Stimulated activated CD4-positive, alpha-beta T cell treated with anti-CD3 and anti-CD28 coated beads, Interleukin-4, amount 100 ng/mL, for 1 hour (primary cell): ENCODE measurements around the gene AQP6.

ENCODE experiments used
- DNase-seq: peaks from one replicate; pipeline ENCODE4 v3.0.0-alpha.2; 2020

Gene AQP6

DNA sequence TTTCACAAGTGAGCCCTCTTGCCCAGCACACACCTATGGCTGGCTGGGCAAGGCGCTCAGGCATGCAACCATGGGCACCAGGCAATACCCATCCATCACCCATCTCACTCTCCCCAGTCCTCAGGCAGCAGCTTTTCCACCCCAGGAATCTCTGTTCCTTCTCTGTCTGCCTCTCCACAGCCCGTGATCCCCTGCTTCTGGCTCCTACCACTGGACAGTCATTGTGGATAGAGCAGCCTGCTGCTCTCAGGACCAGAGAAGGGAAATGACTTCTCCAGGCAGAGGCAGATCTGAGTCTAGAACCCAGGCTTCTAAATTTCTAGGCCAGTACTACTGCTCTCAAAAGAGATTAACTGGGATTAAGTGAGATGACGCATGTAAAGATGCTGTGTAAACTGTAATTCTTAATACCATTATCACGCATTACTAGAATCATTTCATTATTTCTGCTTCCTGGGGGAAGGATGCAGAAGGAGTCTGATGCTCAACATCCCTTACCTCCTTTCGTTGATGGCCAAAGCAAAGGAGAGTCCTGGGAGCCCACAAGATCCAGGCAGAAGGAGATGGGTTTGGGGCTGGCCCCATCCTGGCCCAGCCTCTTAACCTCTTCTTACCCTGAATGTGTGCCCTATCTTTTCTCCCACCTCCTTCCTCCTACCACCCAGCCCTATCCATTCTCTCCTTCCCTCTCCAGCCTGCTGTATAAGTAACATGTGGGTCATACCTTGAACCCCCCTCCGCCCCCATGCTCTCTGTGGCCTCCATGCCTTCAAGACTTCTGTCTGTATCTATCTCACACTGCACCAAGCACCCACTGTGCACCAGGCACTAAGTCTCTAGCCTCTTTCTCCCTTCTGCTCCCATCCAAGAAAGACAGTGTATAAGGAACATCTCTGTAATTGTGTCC is 15.8 kb upstream of the AQP6 start:
- DNase-seq = no peak

DNA sequence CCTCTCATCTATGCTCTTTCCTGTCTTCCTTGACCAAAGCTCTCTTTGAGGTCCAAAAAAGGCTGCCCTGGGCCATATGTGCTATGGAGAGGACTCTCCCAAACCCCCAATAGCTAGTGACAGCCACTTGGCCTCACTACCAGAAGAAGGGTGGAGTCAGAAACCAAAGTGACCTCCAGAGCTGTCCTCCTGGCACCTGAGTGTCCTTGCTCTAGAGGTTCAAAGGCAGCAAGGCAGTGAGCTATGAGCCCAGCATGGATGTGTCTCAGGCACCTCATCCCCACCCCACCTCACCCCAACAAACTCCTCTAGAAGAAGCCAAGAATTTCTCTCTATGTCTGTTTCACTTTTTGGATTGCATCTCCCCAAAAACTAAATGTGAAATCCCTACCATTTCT is 15.2 kb upstream of the AQP6 start:
- DNase-seq = no peak

DNA sequence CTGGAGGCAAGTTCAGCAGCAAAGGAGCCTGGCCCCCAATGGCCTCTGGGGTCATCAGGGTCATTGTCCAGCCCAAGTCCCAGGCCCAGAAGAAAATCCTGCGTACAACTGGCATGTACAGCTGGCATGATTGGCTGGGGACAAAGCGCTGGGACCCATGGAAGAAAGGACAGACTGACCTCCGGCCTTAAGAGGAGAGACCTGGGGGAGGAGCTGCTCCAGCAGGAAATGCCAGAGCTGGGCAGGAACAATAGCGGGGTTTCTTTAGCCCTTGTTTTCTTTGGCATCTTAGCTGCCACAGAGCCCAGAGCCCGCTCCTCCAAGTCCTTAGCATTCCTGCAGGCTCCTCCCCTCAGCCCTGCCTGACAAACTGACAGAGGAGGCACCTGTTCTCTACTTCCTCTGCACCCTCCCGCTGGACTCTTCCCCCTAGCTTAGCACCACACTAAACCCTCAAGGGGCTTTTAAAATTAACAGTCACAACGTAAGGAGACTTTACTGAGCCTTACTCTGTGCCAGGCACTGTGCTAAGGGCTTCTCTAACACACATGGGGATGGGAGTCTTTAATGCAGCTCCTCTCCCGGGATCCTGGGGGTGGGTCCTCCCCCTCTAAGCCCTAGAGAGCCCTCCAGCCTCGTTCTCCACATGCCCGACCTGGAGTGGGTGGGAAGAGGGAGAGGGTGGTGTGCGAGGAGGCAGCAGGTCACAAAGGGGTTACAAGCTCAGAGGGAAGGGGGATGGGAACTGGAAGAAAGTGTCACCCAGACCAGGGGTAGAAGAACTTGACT is 12.9 kb upstream of the AQP6 start:
- no peak for DNase-seq

DNA sequence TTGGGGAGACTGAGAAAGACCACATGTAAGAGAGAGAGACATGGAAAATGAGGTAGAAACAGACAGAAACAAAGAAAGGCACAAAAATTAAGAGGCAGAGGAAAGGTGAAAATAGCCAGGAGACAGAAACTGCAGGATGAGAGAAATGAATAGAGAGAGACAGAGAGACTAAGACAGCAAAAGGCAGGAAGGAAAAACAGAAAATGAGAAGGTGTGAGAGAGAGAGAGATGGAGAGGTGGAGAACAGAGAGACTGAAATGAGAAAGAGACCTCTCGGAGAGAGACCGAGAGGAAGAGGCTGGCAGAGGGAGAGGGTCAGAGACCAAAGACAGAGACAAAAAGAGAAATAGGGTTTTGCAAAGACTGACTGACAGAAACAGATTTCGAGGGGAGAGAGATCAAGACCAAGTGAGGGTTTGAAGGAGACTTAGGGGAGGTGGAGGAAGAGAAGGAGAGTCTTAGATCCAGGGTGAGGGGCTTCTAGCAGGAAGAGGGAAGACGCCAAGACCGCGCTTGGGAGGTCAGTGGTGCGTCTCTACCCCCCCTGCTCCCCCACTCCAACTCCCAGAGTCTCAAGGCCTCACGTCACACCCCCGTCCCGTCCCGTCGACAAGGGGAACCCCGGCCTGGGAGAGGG is 12.2 kb upstream of the AQP6 start:
- no peak for DNase-seq

DNA sequence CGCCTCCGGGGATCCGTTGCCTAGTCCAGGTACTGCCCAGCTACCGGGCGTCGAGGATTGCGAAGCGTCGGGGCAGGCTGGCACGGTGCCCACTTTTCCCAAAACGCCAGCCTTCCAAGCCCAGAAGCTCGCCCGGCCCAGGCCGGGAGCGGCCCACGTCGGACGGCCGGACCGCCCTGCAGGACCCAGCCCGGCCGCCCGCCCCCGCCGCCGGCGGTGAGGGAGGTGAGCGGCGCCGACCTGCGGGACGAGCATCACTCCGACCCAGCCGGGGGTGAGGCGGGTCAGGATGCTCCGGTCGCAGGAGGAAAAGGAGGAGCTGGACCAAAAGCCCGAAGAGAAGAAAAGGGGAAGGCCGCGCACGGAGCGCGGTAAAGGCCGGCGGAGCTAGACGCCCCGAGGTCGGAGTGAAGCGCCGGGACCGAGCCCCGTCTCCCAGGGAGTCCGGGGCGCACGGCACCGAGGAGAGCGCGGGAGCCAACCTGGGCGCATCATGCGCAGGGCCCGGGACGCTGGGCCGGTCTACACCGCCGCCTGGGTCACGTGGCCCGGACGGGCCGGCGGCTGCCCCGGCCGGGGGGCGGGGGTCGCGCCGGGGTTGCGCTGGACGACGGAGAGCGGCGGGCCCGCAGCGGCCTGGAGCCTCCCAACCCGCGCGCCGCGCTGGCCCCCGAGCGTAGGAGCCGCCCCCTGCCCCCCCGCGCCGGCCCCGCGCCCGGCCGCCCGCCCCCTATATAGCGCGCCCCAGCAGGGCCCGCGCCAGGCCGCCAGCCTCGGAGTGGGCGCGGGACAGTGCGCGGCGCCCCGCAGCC is 11.4 kb upstream of the AQP6 start, which contains the start of gene AQP5:
TSS of gene AQP5 (plus strand) at position 762 of the 812 bp plus-strand sequence. CDS start 146 bp downstream, outside the sequence.
- no peak for DNase-seq

DNA sequence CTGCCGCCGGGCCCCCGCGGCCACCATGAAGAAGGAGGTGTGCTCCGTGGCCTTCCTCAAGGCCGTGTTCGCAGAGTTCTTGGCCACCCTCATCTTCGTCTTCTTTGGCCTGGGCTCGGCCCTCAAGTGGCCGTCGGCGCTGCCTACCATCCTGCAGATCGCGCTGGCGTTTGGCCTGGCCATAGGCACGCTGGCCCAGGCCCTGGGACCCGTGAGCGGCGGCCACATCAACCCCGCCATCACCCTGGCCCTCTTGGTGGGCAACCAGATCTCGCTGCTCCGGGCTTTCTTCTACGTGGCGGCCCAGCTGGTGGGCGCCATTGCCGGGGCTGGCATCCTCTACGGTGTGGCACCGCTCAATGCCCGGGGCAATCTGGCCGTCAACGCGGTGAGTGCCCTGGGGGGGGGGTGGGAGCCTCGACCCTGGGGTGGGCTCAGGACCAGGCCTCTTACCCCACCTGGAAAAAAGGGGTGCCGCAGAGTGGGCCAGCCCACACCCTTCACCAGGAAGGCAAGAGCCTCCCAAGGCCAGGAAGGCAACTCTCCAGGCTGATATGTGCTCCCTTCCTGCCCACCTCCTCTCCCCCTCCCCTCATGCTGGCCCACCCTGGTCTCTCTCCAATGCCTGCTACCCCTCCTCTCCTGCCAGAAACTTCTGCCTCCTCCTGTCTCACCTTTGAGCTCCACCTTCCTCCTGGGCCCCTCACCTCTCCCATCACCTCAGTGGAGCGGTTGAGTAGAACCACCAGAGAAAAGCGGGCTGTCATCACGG is 10.6 kb upstream of the AQP6 start:
- DNase-seq = no peak

DNA sequence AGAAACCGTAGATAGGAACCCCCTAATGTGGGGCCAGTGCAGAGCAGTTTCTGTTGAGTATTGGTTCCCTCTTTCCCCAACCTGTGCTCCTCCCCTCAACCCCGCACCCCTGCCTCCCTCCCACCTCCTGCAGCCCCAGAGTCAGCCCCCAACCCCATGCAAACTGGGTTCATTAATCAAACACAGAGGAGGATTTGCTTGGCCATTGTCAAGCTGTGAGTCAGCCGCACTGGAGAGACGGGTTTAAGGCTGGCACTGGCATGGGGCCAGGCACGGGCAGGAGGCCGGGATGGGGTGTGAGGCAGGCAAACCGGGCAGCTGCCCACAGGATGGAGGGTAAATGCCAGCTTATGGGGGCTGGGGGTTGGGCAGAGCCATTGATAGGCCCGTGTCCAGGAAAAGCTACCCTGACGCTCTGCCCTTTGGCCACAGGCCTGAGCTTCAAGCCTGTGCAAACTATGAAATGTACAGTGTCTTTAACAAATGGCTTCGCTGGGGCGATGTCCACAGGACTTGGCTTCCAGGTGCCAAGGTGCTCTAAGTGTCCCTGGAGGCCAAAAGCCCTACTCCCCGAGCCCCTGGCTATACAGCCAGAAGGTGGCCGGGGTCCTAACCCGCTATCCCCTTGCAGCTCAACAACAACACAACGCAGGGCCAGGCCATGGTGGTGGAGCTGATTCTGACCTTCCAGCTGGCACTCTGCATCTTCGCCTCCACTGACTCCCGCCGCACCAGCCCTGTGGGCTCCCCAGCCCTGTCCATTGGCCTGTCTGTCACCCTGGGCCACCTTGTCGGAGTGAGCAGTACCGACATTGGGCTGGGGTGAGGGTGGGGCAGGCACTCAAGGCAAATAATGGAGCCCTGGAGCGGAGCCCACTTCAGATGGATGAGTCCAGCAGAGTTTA is 9.6 kb upstream of the AQP6 start:
- no peak for DNase-seq

DNA sequence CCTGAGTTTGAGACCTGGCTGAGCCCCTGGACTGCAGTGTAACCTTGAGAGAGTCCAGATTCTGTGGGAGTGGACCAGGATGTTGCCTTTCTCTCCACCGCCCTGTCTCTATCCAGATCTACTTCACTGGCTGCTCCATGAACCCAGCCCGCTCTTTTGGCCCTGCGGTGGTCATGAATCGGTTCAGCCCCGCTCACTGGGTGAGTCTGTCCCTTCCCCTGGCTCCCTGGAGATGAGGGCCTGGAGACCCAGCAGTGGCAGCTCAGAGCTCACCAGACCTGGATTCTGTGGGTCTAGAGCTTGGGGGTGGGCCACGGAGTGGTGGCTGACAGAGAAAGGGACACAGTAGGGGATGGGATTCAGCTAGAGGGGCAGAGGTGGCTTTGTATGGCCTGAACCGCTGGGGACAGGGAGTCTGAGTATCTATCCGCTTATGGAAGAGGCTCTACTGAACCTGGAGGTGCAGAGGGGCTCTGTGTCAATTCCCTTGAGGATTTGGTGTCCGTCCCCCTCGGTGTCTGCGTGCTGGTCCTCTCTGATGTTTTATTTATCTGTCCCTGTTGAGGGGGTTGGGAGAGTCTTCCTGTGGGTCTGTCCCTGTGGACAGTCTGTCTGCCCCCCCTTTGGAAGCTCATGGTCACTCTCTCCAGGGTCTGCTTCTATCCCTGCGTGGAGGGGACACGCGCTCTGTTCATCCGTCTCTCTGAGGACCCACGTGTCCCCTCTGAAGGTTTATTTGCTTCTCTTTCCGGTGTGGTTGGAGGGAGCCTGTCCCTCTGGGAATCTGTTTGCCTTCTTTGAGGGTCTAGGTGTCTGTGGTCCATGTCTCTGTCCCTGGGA is 8.6 kb upstream of the AQP6 start:
- no peak for DNase-seq

DNA sequence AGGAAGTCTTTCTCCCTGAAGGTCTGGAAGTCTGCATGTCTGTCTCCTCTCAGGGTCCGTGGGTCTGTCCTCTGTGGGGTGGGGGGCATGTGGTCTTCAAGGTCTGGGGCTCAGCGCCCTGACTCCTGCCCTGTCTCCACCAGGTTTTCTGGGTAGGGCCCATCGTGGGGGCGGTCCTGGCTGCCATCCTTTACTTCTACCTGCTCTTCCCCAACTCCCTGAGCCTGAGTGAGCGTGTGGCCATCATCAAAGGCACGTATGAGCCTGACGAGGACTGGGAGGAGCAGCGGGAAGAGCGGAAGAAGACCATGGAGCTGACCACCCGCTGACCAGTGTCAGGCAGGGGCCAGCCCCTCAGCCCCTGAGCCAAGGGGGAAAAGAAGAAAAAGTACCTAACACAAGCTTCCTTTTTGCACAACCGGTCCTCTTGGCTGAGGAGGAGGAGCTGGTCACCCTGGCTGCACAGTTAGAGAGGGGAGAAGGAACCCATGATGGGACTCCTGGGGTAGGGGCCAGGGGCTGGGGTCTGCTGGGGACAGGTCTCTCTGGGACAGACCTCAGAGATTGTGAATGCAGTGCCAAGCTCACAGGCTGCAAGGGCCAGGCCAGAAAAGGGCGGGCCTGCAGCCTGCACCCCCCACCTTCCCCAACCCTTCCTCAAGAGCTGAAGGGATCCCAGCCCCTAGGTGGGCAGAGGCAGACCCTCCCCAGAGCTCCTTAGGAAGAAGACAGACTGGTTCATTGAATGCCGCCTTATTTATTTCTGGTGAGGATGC is 7.7 kb upstream of the AQP6 start:
- DNase-seq = no peak

DNA sequence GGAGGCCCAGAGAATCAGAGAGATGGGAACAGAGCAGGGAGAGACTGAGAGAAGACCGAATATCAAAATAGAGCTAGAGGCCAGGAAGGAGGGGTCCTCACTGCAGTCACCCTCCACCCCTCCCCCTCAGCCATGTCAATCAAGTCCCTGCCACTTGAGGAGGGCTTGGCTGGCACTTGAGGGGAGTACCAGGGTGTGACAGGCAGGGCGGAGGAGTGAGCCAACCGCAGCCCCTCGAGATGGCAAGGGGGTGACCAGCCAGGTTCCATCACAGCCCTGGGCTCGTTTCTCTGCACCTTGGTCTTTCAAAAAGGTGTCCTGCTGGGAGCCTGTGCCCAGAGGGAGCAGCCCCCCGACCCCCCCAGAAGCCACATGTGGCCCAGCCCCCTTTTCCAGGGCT is 6.9 kb upstream of the AQP6 start:
- no peak for DNase-seq

DNA sequence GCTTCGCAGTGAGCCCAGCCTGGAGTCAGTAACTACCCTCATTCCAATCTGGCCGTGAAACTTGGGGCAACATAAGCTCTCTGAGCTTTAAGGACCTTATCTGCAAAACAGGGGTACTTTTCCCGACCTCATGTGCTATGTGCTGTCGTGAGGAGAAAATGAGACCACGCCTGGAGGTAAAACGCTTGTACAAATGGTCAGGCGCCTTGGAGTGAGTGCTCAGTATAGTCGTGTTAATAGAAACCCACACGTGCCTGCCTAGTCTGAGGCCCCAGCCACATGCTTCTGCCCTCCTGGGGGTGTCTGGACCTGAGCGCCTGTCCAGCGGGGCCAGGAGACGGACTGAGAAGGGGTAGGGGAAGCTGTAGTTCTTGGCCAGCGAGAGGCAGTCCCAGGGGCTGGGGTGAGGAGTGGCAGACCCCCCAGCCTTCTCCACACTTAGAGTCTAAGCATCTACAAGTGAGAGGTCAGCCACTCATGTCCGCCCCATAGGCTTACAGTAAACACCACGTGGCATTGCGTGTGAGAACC is 6.2 kb upstream of the AQP6 start:
- DNase-seq = no peak

DNA sequence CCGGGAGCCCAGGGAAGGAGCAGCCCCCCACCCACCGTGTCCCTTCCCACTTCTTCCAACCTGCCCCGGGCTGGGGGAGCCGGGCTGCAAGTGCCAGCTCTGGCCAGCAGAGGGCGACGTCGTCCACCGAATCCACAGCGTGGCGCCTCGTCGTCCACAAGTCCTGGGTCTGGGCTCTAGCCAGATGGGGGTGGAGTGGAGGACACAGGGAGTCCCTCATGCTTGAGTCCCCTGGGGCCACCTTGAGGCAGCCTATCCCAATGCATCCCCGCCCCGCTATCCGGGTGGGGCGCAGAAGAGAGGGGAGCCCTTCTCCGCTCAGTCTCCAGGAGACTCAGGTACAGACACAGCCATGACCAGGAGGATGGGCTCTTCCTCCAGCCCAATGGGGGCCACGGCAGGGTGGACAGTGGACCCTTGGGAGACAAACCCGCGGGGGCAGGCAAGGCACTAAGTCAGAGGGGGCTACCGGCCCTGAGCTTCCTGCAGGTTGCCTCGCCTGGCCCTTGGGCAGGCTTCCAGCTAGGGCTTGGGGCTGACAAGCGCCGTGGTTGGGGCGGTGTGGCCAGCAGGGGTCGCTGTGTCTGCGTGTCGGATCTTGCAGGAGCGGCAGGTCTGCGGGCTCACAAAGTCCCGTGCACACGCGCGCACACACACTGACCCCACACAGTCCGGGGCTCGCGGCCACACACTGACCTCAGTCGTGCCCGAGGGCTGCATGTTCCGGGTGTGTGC is 5.5 kb upstream of the AQP6 start:
- DNase-seq = peak; percentile 96

DNA sequence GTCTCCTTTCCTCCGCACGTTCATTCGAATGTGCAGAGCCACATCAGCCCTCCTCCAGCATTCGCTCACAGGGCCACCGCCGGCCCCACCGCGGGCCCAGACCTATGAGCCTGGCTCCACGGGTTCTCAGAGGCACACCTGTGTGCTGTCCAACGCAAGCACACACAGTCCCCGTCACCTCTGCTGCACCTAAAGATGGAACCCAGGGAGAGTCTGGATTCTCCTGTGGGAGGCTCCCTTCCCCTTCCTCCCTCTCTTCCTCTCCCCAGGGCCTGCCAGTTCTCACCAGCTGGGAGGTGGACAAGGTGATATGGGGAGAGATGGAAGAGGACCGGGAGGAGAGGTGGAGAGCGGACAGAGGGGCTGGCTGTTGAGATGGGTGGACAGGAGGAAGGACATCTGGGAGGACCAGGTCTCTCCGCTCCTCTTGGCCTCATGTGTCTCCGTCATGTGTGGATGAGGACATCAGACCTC is 4.9 kb upstream of the AQP6 start:
- no peak for DNase-seq

DNA sequence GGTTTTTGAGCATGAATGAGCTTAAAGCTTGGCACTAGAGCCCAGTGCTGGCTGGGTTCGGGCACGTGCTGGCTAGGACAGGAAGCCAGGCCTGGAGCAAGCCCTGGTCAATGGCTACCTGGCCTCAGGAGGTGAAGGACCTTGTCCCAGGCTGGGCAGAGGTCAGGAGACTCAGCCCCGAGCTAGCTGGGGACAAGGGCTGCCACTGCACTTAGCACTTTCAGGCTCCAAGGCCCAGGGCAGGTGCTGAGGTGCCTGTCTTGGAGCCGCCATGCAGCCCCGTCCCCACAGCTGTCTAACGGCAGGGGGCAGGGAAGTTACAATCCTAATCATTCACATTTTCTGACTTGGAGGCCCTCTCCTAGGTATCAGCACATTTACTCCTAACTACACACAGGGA is 4.3 kb upstream of the AQP6 start:
- DNase-seq = no peak

DNA sequence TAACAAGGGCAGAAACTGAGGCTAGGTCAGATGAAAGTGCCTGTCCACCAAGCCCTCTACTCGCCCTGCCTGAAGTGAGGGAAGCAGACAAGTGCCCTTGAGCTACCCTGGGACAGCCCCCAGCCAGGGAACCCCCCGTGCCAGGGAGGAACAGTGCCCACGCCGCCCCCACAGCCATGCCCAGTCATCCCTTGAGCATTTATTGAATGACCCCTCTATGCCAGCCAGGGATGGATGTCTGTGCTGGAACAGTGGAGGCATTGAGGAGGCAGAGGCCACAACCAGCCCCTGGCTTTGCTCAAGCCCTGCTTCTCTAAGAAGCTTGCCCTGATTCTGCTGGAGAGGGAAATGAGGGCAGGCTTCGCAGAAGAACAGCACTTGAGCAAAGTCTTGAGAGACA is 3.7 kb upstream of the AQP6 start:
- DNase-seq = no peak

DNA sequence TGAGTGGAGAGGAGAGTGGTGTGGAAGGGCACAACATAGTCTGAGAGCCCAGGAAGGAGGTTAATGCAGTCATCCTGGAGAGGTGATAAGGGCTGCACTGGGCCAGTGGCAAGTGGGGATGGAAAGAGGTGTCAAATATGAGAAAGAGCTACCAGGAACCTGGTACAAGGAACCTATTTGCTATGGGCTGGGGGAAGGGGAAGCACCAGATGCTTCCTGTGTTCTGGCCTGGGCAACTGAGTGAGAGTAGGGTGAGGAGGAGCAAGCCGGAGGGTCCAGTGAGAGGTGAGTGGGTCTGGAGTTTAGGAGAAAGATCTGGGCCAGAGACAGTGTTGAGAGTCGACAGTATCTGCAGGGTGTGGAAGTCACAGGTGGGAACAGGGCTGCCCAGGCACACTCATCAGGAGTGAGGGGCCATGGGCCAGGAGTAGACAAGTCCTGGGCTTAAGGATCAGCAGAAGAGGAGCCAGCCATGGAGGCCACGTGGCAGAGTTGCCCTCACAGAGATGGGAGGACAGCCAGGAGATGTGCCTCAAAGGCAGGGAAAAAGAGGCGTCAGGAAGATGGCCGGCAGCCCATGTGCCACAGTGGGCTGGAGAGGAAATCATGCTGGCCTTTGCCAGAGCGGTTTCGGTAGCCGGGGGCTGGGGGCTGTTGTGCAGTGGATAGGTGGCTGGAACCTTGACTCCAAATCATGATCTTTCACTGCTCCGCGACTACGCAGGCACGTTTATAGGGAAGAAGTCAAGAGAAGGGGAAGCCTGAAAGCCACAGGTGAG is 2.9 kb upstream of the AQP6 start:
- no peak for DNase-seq

DNA sequence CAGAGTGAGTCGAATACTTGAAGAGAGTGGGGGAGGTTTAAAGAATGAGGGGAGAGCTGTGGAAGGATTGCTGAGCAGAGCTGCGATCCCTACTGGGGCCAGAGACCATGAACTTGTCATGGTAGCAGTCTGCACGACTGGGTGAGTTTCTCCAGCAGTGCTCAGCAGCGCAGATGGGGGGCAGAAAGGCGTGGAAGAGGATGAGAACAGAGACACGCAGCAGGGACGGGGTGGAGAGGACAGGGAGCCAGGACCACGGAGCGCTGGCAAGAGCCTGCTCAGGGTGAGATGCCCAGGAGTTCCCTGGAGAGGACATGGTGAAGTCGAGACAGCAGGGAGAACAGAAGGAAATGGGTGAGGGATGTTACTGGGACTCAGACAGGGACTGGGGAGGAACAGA is 2.1 kb upstream of the AQP6 start:
- DNase-seq = no peak
